ENCODE results near the gene ALDH1A1. TPM values are rescaled to one million over a fixed set of nuclear protein-coding genes. Genes with fewer than 3 reads are reported as not detected.

Gene ALDH1A1
- total and polyA plus RNA-seq, 9 of the 15 experiments (the other 6 are each of a cell fraction or from before 2014, with no cell fraction given): 1.8 to 86.3 (median 24.4) TPM

DNA sequence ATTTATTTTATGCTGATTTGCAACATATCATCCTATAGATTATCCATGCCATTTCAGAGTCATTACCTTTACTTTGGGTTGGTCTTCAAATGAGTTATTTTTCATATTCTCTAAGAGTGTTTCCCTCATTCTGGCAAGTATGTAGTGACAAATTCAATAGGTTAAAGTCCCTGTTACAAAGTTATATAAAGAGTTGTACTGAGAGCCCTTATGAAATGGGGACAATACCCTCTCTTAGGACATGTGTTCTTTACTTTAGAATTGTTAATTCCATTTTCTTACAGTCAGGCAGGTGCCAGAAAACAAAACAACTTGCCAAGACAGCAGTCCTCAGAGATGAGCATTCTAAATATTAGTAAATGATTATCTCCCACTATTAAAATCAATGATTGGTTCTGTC lies 6.0 kb downstream of the ALDH1A1 start (continued):
- no peak for TF ChIP-seq CTBP1 (IDR thresholded peaks at IDR 0.05; ENCODE audit: borderline replicate concordance)
- no peak for TF ChIP-seq TBP (optimal IDR thresholded peaks at IDR 0.05; ENCODE audit: low read depth, low read length)

DNA sequence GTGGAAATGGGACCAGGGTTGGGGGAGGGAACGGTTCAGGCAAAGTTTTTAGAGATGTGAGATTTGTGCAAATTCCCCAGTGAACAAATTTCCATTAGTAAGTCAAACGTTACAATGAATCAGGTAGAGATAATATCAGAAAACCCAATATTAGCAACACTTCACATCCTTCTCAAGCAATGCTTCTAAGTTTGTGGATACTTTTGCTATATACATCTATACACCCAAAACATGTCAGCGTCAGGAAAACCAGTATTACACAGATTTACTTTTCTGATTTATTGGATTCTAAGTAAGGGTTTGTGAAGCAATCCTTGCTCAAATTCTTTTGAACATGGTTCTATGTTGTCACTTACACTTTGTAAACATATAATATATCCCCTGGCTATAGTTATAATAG lies 6.5 kb downstream of the ALDH1A1 start:
- Histone ChIP-seq H3K79me2 (ENCODE audit: control insufficient read depth, insufficient read depth, low read length) (0 out of 3 replicates have a peak, but pooled peaks cover 6% of the 10 kb centered on the region), H3K4me3 (no peak overlapping the region), H4K20me1 (replicated peaks; ENCODE audit: control insufficient read depth, insufficient read depth, low read length) (no peaks in the 10 kb centered on the region), H3K27ac (ENCODE audit: extremely low read depth, low read depth, low read length) (no peak overlapping the region), H3K4me2 (ENCODE audit: insufficient read depth, low read length) (no peak overlapping the region), H2AFZ (ENCODE audit: low read depth, low read length) (no peak overlapping the region), H3K27me3 (ENCODE audit: control insufficient read depth in 2 of 2, insufficient read depth in 2 of 2, low read length in 2 of 2) (no peaks in the 10 kb centered on the region), H3K9me1 (ENCODE audit: control insufficient read depth, insufficient read depth, low read length) (no peaks in the 10 kb centered on the region), H3K9ac (ENCODE audit: insufficient read depth in 1 of 2, low read depth in 2 of 2, low read length in 2 of 2) (no peak overlapping the region), H3K4me1 (replicated peaks in 1 of 2; ENCODE audit: control insufficient read depth in 2 of 2, insufficient read depth in 2 of 2, low read length in 2 of 2) (peaks cover 0 to 3% of the 10 kb centered on the region in 2 experiments; a peak in 3 of 5 replicates), H3K36me3 (ENCODE audit: control insufficient read depth, insufficient read depth, low read length) (no peaks in the 10 kb centered on the region), H3K9me3 (replicated peaks; ENCODE audit: control insufficient read depth, insufficient read depth, low read depth, low read length) (no peaks in the 10 kb centered on the region)
- in situ Hi-C loops (cut with MboI) (no loop called here), intact Hi-C loops (cut with micrococcal nuclease) (no loop called here)
- ChIA-PET CTCF (ENCODE audit: low intra/inter-chr PET ratio) (no interaction called here), POLR2A (no interaction called here)
- DNase-seq (ENCODE audit: extremely low read depth in 1 of 4, low spot score in 3 of 4) (no peak), ATAC-seq (no peak), FAIRE-seq (no peak)
- 28% methylated on average over 3 of the region's 3 CpGs for WGBS (ENCODE audit: insufficient coverage, low coverage, missing lambda C conversion rate)
- BruUV-seq (replicated peaks): no TSS peak
- TF ChIP-seq, protein P1, sequence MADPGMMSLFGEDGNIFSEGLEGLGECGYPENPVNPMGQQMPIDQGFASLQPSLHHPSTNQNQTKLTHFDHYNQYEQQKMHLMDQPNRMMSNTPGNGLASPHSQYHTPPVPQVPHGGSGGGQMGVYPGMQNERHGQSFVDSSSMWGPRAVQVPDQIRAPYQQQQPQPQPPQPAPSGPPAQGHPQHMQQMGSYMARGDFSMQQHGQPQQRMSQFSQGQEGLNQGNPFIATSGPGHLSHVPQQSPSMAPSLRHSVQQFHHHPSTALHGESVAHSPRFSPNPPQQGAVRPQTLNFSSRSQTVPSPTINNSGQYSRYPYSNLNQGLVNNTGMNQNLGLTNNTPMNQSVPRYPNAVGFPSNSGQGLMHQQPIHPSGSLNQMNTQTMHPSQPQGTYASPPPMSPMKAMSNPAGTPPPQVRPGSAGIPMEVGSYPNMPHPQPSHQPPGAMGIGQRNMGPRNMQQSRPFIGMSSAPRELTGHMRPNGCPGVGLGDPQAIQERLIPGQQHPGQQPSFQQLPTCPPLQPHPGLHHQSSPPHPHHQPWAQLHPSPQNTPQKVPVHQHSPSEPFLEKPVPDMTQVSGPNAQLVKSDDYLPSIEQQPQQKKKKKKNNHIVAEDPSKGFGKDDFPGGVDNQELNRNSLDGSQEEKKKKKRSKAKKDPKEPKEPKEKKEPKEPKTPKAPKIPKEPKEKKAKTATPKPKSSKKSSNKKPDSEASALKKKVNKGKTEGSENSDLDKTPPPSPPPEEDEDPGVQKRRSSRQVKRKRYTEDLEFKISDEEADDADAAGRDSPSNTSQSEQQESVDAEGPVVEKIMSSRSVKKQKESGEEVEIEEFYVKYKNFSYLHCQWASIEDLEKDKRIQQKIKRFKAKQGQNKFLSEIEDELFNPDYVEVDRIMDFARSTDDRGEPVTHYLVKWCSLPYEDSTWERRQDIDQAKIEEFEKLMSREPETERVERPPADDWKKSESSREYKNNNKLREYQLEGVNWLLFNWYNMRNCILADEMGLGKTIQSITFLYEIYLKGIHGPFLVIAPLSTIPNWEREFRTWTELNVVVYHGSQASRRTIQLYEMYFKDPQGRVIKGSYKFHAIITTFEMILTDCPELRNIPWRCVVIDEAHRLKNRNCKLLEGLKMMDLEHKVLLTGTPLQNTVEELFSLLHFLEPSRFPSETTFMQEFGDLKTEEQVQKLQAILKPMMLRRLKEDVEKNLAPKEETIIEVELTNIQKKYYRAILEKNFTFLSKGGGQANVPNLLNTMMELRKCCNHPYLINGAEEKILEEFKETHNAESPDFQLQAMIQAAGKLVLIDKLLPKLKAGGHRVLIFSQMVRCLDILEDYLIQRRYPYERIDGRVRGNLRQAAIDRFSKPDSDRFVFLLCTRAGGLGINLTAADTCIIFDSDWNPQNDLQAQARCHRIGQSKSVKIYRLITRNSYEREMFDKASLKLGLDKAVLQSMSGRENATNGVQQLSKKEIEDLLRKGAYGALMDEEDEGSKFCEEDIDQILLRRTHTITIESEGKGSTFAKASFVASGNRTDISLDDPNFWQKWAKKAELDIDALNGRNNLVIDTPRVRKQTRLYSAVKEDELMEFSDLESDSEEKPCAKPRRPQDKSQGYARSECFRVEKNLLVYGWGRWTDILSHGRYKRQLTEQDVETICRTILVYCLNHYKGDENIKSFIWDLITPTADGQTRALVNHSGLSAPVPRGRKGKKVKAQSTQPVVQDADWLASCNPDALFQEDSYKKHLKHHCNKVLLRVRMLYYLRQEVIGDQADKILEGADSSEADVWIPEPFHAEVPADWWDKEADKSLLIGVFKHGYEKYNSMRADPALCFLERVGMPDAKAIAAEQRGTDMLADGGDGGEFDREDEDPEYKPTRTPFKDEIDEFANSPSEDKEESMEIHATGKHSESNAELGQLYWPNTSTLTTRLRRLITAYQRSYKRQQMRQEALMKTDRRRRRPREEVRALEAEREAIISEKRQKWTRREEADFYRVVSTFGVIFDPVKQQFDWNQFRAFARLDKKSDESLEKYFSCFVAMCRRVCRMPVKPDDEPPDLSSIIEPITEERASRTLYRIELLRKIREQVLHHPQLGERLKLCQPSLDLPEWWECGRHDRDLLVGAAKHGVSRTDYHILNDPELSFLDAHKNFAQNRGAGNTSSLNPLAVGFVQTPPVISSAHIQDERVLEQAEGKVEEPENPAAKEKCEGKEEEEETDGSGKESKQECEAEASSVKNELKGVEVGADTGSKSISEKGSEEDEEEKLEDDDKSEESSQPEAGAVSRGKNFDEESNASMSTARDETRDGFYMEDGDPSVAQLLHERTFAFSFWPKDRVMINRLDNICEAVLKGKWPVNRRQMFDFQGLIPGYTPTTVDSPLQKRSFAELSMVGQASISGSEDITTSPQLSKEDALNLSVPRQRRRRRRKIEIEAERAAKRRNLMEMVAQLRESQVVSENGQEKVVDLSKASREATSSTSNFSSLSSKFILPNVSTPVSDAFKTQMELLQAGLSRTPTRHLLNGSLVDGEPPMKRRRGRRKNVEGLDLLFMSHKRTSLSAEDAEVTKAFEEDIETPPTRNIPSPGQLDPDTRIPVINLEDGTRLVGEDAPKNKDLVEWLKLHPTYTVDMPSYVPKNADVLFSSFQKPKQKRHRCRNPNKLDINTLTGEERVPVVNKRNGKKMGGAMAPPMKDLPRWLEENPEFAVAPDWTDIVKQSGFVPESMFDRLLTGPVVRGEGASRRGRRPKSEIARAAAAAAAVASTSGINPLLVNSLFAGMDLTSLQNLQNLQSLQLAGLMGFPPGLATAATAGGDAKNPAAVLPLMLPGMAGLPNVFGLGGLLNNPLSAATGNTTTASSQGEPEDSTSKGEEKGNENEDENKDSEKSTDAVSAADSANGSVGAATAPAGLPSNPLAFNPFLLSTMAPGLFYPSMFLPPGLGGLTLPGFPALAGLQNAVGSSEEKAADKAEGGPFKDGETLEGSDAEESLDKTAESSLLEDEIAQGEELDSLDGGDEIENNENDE (IDR thresholded peaks at IDR 0.05; ENCODE audit: low read depth, low read length): no peak
- no peak for TF ChIP-seq ZFP91 (CRISPR knock-in tag; IDR thresholded peaks at IDR 0.05)
- TF ChIP-seq RFX7 (CRISPR knock-in tag; IDR thresholded peaks at IDR 0.05): no peak
- TF ChIP-seq ESRRB (CRISPR knock-in tag; IDR thresholded peaks at IDR 0.05; ENCODE audit: borderline replicate concordance): no peak
- TF ChIP-seq ZNF277 (CRISPR knock-in tag; IDR thresholded peaks at IDR 0.05; ENCODE audit: borderline replicate concordance): no peak
